Vagina (tissue), 2 donors: ENCODE data around the gene TBCE.

Source experiments
- CTCF ChIP-seq, 3 experiments: fragments of 450-650 bp in 2 of 3; fragments of 200-600 bp in 1 of 3; sonication (generic) in 1 of 3; IDR thresholded peaks; one replicate each; pipeline ENCODE4 v1.5.1; 2017 to 2019; ENCODE audit warnings: antibody characterized with exemption in 3 of 3, mild to moderate bottlenecking in 2 of 3, moderate library complexity in 2 of 3
- POLR2A ChIP-seq, 2 donors: fragments of 450-650 bp; IDR thresholded peaks; one replicate each; pipeline ENCODE4 v1.6.1; 2017; ENCODE audit warnings: antibody characterized with exemption in 2 of 2, mild to moderate bottlenecking in 2 of 2, moderate library complexity in 2 of 2
- POLR2AphosphoS5 ChIP-seq, 2 donors: sonication (generic); formaldehyde crosslinking; IDR thresholded peaks; one replicate each; pipeline ENCODE4 v1.9.0; 2017; ENCODE audit warnings: antibody characterized with exemption in 2 of 2, mild to moderate bottlenecking in 2 of 2, low read depth in 1 of 2; ENCODE audit not compliant: insufficient read depth in 1 of 2

GRCh38 chr1:235369802-235370201 lies 2.6 kb downstream of the TBCE start:
- TF ChIP-seq CTCF (IDR thresholded peaks at IDR 0.05) (no peak), POLR2A (IDR thresholded peaks at IDR 0.05) (no peak), POLR2AphosphoS5 (IDR thresholded peaks at IDR 0.05; ENCODE audit: insufficient read depth in 1 of 2, low read depth in 1 of 2) (no peak)
